Activated naive CD8-positive, alpha-beta T cell treated with anti-CD3 and anti-CD28 coated beads, Interleukin-2, amount 50 U/mL, for 16 hours (primary cell): Measurements from ENCODE around the gene ZDHHC17.

Experiments used
- DNase-seq: peaks from one replicate; pipeline ENCODE4 v3.0.0-alpha.2; 2020; ENCODE audit warnings: low read depth, low spot score

The ZDHHC17 gene

DNA sequence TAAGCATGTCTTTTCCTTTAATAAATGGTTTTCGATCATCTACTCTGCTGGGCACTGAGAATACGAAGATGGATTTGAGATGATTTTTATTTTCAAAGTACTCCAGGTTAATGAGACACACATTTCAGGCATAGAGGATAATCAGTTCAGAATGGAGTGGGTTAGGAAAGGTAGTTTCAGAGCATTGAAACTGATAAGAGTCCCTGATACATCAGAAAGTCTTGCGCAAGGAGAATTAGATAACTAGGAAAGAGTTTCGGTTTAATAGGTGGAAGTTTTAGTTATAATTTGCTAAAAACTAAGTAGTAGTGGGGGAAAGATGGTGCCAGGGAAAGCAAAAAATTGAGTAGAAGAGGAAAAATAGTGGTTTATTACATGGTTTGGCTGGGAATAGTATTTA lies 50.1 kb downstream of the ZDHHC17 start:
- no peak for DNase-seq

DNA sequence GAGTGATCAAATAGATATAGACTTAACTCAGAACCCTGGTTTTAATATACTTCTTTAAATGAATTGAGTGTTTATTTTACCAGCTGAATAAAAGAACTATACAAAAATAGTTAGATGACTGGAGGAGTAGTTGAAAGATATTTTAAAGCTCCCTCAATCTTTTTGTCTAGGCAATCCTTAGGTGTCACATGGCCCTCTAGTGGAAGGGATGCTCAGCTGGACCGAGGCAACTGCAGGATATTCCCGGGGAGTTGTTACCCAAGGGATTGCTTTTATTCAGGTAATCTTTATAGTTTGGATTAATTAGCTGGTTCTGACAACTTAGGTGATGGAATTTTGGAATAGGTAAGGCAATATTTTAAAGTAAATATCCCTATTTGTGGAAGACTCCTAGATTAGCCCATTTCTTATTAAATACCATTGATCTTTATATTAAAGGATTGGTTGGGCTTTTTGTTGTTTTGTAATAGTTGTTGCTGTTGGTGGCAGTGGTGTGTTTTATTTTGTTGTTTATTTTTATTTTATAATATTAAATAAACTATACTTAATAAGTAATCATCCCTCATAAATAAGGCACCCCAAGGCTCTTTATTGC lies 57.1 kb downstream of the ZDHHC17 start:
- DNase-seq = no peak

DNA sequence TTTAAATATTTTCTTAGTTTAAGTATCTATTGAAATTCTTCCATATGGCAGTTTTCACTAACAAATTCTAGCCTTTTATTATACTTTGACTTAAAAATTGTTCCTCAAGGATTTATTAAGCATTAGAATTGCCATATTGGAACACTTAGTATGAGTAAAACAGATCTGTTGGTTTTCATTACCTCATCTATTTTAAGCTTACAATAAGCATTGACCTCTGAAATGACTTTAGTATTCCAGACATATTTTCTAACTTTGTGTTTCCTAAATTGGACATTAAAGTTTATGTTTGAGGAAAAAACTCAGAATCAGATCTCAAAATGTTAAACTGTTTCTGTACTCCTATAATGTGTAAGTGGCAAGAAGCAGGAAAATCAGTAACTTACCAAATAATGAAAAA lies 66.5 kb downstream of the ZDHHC17 start:
- no peak for DNase-seq

DNA sequence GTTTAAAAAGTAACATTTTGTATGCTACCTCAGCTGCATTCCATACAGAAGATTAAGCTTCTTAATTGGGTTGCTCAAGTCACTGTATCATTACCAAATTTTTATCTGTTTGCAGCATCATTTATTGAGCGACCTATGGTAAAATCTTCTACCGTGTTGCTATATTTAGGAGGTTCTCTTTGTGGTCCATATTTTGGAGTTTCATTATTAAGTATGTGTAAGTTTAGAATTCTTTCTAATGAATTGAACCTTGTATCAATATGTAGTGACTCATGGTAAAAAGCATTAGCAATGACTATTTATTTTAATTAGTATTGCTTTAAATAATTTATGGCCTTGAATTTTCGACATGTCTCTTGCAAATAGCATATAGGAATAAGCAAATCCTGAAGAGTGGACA lies 72.7 kb downstream of the ZDHHC17 start:
- no peak for DNase-seq

DNA sequence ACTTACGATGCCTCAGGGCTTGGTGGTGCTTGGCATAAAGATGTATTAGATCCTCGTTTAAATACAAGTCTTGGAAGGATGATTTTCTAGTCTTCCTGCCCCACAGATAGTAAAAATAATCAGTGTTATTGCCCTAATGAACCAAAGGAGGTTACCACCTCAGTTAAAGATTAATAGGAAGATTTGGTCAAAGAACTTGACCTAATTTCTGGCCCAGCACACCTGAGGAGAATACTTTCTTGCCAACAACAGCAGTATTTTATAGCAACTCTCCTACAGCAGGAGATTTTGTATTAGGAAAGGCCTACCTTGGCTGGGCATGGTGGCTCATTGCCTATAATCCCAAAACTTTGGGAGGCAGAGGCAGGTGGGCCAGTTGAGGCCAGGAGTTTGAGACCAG lies 83.3 kb downstream of the ZDHHC17 start:
- no peak for DNase-seq

DNA sequence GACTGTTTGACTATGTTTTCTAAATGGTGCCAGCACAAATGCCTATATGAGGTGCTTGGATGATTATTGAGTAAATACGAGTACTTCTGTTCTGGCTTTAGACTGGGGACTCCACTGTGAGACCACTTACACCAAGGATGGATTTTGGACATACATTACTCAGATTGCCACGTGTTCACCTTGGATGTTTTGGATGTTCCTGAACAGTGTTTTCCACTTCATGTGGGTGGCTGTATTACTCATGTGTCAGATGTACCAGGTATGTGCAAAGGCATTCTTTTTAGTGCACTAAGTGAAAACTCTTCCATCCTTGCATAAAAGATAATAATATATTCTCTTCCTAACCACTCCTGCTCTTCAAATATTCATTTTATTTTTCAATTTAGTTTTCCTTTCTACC lies 84.2 kb downstream of the ZDHHC17 start:
- no peak for DNase-seq

DNA sequence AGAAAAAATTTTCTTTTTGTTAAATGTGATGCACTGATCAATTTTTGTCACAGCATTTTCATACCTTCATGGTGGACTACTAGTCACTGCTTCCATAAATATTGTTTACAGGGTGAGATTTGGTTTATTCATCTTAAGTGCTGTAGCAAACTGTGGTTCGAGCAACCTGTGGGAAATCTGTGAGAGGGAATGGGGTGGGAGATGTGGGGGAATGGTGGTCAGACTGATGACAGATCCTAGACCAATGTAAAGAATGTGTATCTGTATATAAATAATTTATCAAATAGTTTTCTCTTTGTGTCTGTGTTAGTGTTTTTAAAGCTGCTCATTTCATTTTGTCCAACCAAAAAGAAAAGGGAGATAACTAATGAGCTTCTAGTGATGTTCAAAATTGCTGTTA lies 88.2 kb downstream of the ZDHHC17 start:
- DNase-seq = no peak

DNA sequence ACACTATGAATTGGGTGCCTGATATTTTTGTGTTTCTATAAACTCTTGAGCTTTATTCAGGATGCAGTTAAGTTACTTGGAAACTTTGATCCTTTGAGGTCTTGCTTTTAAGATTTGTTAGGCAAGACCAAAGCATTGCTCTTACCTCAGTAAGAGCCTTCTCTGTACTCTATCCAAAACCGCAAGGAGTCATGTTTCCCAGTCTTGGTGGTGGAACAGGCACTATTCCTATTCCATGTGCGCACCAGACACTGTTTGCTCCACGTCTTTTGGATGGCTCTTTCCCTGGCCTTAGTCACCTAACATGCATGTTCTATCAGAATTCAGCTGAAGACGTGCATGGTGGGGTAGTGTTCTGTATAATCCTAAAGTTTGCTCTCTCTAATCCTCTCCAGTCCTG lies 91.4 kb downstream of the ZDHHC17 start:
- DNase-seq = no peak

DNA sequence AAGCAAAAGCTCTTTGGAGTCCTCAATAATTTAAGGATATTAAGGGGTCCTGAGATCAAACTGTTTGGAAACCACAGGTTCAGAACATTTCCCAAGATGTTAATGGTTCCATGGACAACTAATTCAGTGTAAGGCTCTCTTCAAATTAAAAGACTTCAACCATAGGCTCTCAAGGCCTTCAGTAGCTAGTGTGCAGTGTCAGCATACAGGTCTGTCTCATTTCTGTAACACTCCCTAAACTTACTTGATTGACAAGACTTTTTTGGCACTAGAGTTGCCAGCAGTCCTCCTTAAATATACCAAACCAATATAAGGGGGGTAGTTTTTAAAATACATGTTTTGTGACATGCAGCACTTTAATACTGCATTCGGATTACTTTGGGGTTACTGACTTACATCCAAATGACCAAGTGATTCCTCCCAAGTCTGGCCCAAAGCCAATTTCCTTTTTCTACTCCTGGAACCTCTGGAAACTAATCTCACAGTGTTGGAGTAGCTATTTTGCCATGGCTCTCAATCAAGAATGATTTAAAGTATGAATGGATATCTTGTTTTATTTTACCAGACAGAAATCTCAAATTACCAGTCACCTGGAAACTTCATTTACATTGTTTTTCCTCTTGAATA lies 92.2 kb downstream of the ZDHHC17 start:
- no peak for DNase-seq

DNA sequence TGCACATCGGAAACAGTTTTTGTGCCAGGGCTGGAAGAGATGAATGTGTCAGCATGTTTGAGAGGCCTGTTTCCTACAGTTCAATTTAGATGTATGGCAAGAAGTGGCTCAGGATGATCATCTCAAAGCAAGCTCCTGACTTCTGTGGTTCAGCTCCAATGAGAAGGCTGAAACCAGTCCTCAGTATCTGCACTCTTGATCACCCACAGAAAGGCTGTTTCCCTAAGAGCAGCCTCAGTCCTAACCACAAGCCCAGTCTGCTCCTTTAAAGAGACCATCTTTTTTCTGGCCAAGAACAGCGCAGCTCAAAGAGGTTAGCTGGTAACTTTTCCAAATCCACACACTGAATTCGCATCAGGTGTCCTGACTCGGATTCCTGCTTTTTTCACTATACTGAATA lies 95.7 kb downstream of the ZDHHC17 start:
- no peak for DNase-seq

DNA sequence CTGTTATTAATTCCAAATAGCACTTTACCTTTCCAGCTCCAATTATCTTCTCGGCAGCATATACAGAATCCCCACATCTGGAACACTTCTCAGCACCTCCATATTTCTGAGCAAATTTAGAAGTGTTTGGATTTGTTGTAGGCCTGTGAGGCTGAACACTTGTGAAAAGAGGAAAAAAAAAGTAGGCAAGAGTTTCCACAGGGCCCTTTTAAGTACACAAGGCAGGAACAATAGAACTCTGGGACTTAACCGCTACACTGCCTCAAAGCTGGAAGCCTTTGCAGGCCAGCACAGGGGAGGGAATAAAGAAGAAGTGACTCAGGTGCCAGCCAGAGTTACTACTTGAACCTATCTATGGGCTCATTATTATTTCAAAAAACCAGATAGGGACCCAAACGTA lies 96.3 kb downstream of the ZDHHC17 start:
- DNase-seq = no peak

DNA sequence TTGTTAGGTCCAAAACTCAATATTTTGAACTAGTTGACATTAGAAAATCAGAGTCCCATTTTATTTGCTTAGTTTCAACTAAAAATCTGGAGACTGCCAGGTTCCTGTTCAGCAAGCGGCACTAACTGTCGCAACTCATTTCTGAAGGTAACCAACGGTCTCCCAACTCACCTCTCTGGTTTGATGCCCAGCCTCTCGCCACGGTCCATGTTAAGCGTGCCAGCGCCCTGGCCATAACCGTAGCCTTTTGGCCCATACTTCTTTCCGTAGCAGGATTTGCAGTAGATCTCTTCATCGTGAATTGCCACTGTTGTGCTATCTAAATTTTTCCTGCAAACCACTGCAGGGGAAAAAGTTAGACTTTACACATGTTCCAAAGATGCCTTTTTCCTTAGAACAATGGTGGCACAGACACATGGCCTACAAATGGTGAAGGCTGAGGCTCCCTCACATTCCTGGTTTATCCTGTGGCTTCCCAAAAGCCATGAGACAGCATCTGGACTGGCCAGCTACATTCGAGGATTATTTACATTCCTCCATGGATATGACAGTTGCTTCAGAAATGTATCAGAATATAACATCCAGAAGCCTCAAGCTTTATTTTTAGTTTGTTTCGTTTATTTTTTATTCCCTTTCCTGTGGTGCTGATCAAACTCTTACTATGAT lies 99.2 kb downstream of the ZDHHC17 start:
- DNase-seq = no peak

DNA sequence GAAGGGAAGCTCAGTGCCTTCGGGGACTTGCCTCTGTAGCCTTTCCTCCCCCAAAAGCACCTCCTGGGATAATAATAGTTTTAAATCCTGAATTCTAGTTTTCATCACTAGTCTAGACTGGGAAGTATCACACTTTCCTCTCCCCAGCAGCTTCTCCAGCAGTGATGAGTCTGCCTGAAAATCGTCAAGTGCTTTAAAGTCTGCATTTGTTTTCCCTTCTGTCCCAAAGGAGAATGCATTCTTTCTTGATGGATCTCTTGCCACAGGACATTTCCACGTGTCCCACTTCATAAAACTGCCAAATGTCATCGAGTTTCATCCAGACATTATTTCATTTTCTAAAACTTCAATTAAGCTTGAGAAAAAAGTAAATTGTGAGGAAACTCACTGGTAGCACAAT lies 99.9 kb downstream of the ZDHHC17 start:
- DNase-seq = no peak

DNA sequence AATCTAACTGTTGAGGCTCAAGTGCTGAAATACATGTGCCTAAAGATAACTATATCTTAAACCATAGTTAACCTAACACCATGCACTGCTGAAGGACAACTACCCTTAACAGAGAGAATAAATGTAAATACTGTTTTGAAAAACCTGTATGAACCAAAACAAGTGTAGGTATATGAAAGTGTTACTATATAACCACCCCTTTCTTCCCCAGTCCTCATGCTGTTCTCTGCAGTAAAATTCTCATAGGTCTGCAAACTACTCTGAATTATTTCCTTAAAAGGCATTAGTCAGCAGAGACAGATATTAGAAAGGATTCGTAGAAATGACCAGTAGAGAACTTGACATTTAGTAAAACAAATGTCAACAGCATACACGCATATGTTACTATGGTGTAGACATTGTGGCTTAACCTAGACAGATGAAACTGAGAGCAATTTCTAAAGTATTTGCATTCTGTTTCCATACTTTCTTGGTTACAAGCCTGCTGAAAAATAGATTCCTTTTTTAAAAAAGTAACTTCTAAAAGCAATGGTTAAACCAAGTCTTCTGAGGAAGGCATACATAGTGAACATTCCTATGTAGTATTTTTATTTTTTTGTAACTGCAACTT lies 101.0 kb downstream of the ZDHHC17 start:
- DNase-seq = no peak

DNA sequence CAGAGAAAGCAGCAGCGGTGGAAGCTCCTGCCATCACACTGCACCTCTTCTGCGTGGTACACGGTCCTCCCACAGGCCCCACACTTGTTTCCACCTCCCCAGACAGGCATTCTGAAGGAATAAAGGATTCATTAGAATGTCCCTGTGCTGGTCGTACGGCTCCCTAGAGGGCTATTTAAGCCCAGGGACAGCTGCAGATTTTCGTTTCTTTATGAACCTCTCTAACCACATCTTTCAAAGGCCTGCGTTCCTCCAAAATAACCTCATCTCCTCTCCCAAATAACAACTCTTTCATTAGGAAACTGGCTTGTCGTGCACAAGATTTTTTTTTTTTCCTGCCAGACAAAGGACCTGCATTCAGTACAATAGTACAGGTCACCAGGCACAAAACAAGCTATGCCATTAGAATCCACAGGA lies 102.2 kb downstream of the ZDHHC17 start:
- no peak for DNase-seq

DNA sequence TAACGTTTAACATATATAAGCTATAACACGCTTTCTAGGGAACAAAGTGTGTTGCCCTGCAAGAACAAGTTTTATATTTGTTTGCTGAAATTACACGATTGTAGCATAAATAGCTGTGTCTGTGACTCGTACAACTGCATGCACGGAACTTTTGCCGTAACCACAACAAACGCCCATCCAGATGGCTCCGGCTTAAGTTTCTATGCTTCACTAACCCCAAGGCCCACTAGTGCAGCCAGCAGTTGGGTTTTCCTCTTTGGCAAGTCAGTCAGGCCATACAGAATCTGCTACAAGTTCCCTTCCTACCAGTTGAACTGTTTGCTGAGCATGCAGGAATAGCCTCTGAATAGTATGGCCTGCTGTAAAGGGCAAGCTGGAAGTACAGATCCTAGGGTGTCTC lies 102.8 kb downstream of the ZDHHC17 start:
- DNase-seq = no peak

DNA sequence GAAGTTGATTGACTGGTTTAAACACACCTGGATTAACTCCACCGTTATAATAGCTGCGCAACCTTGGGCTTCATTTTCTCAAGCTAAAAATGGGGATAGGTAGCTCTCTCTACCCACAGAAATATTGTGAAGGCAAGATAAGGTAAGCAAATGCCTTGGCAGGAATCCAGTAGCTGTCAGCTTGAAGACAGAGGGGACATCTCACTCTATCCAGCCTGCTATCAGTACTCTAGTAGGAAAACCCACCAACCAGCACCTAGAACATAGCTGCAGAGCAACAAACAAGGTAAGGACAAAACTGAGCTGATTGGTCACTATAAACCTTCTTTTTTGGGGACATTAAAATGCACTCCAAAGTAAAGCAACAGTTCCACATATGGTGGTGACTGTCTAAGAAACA lies 107.2 kb downstream of the ZDHHC17 start:
- no peak for DNase-seq

DNA sequence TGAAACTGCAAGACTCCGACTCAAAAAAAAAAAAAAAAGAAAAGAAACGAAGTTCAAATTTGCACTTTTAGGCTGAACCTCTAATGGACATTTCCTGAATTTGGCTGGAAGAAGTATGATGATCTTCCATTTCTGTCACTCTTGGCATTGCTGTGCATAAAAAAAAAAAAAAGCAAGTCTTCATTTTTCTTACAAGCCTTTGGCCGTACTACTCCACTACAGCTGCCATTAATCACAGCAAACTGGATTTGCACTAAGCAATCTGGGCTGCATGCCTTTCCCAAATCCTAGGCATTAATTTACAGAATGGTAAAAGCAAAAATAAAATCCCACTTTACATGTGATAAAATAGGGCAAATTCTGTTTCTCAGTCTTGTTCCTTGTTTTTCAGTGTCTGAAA lies 107.8 kb downstream of the ZDHHC17 start:
- no peak for DNase-seq

DNA sequence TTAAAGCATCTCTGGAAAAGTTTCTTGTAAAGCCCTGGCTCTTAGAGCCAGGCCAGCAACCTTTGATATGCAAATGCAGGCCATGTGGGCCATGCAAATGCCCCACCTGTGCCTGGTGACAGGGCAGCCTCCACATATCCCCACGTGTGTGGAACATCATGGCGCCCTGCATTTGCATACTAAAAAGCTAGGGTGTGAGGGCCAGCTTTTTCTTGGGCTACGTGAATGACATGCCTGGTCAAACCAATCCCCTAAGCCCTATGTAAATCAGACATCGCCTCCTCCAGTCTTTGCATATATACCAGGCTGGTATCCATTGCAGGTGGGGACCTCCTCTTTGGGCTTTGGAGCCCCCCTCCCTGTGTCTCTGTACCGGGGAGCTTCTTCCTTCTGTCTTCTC lies 108.5 kb downstream of the ZDHHC17 start:
- no peak for DNase-seq

DNA sequence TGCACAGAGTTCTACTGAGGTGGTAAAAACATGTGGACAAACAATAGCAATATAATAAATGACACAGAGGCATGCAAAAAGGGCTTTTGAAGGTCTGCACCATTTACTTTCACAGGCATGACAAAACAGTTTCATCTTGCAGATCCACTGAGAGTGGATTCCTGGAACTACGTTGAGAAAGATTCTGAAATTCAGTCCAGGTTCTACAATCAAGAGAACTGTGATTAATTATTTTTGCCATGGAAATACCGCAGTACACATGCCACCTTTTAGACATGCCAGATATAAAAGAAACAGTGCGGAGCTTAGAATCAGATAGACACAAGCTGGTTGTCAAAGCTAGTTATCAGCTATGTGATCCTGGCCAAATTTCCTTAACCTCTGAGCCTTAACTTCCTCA lies 110.1 kb downstream of the ZDHHC17 start:
- DNase-seq = no peak

DNA sequence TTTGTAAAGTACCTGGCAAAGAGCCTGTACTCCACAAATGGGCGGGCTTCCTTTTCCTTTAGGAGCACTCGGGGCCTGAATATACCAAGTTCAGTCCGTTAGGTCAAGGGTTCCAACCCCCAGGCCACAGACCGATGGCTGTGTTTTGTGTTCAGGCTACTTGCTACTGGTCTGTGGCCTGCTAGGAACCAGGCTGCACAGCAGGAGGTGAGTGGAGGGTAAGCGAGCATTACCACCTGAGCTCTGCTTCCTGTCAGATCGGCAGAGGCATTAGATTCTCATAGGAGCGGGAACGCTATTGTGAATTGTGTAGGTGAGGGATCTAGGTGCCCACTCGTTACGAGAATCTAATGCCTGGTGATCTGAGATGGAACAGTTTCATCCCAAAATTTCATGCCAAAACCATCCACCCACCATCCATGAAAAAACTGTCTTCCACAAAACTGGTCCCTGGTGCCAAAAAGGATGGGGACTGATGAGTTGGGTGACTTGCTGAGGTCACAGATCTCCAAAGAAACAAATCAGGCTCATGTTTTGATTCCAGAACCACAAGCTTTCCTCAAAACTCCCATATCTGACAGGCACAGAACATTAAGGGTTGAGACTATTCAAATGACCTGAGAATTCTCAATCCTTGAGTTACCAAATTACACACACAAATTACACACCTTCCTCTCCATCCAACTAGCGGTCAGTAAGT lies 110.7 kb downstream of the ZDHHC17 start:
- DNase-seq = no peak

DNA sequence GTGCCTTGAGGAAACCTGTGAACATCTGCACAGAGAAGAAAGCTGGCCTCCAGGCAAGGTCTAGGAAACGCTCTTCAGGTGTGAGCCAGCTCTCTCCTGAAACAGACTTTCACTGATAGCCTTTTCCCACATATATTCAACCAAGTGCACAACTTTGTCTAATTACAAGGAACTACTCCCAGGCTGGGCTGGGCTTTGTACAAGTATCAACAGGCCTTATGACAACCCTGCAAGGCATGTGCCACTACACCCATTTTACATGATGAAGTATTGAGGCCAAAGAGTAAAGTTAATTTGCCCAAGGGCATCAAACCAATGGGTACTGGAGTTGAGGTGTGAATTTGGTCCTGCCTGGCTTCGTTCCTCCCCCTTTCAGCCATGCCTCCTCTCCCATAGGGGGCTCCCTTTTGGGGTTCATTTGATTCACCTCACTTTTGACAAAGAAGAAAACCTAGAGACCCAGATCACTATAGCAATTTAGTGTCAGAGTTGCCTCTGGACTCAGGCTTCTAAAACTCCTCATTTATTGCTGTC lies 112.8 kb downstream of the ZDHHC17 start:
- no peak for DNase-seq
